HFFc6 (cell line): Measurements from ENCODE around the gene MUS81. TPM values are rescaled to one million over a fixed set of nuclear protein-coding genes. Genes with fewer than 3 reads are reported as not detected.

ENCODE experiments used
- DNase-seq: peaks from one replicate; pipeline ENCODE4 v3.0.0-alpha.2; 2018
- H3K27ac Mint-ChIP-seq: 2 replicates; pipeline ENCODE4 v1.8.0; 2020; ENCODE audit warnings: mild to moderate bottlenecking, mixed read lengths
- H3K27me3 Mint-ChIP-seq: 2 replicates; pipeline ENCODE4 v1.8.0; 2021; ENCODE audit warnings: mild to moderate bottlenecking, moderate library complexity, mixed read lengths; ENCODE audit not compliant: insufficient read depth
- H3K36me3 Mint-ChIP-seq: 2 replicates; pipeline ENCODE4 v1.8.0; 2021; ENCODE audit warnings: low read depth, mixed read lengths
- H3K4me1 Mint-ChIP-seq: 2 replicates; pipeline ENCODE4 v1.8.0; 2020; ENCODE audit warnings: low read depth, mixed read lengths
- H3K4me3 Mint-ChIP-seq: 2 replicates; pipeline ENCODE4 v1.8.0; 2020; ENCODE audit warnings: mild to moderate bottlenecking, moderate library complexity, mixed read lengths
- H3K9me3 Mint-ChIP-seq: 2 replicates; pipeline ENCODE4 v1.8.0; 2020; ENCODE audit warnings: mild to moderate bottlenecking, mixed read lengths
- CTCF ChIP-seq: fragments of 200-600 bp; sonication (generic); IDR thresholded peaks from 2 replicates; pipeline ENCODE4 v1.5.0; 2021; ENCODE audit warnings: antibody characterized with exemption, mild to moderate bottlenecking
- total RNA-seq, 6 experiments: library from RNA; stranded (reverse); fragmentation: NEBNext Ultra II Directional; extraction: Animal tissue kit (Norgen Biotek cat#: 25700); gene quantifications; 2 replicates in 1 of 6; 3 replicates in 5 of 6; pipeline ENCODE4 v1.2.3, GENCODE V29; 2021

MUS81 gene
- total RNA-seq, 6 experiments from 2014 or later = 38.4 to 47.9 (median 43.1) TPM

DNA sequence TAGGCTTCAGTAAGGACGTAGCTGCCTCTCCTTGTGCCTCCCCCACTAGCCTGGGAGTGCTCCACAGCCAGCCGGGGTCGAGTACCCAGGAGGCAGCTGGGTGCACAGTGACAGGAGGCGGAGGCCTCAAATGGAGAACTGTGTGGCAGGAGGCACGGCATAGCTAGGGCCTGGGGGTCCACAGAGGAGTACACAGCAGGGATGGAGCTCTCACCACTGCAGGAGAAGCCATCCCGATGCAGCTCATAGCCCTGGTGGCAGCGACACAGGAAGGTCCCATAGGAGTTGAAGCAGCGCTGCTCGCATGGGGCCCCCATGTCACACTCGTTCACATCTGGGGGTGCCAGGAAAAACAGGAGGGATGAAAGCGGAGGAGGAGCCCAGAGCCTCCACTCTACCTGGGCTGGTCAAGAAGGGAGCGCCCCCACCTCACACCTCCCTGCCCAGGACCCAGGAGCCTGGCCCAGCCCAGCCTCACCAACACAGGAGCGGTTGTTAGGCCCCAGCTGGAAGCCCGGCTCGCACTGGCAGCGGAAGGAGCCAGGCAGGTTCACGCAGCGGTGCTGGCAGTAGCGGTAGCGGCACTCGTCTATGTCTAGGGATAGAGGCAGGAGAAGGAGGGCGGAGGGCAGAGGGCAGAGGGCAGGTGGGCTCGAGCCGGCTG, 9.5 kb downstream of the MUS81 start:
- TF ChIP-seq CTCF = no peak
- Mint-ChIP-seq H3K9me3 (no peaks in the 10 kb centered on the region), H3K4me3 (peak overlapping the region; percentile 39; the same call in 1 of the 2 replicates), H3K27me3 (peaks cover 28% of the 10 kb centered on the region), H3K27ac (peak overlapping the region; percentile 67), H3K4me1 (peaks cover 45% of the 10 kb centered on the region), H3K36me3 (peaks cover 38% of the 10 kb centered on the region)
- no peak for DNase-seq

DNA sequence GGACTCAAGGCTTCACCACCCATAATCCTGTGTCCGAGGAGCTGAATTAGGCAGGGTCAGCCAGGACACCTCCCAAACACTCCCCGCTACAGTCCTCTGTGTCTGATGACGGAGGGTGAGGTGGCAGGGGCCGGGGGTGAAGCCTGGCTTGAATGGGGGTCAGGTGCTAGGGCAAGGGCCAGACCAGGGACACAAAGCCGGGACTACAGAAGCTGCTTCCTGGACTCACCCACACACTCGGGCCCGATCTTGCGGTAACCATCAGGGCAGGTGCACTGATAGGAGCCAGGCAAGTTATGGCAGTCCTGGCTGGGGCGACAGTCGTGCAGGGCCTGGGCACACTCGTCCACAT, 10.1 kb downstream of the MUS81 start:
- no peak for DNase-seq
- peak overlapping the region; percentile 94 for H3K27ac Mint-ChIP-seq

DNA sequence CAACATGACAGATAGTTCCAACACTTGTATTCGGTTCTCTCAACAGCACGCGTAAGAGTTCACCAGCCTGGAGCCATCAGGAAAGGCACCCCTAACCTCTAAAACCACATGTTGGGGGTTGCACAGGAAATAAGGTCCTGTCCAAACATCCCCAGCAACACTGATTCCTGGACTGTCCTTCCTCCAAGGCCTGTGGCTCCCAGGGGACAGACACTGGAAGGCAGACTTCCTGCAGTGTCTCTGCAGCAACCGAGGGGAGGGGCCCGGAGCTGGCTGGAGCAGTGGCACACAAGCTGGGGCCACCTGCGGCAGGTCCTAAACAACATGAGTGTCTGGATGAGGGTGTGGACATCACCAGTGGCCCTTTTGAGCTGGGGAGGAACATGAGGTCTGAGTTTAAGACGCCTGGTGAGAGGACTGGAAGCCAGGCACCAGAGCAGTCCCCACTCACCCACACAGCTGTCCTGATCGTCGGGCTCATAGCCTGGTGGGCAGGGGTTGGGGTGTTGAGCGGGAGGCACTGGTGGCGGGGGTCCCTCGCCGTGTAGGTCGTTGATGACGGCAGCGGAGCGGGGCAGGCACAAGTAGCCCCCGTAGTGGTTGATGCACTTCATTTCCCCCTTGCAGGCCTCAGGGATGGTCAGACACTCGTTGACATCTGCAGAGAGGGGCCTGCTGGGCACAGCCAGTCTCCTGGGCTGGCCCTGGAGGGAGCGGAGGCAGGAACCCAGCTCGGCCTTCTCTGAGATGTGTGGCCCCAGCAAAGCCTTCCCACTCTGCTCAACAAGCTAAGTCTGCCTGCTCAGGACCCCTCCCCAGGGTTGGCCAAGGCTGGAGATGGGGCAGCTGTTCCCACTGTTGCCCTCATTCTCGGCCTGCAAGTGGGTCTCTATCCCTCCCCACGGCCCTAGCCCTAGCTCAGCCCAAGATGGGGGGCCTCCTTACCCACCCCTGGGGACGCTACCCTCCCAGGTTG, 10.8 kb downstream of the MUS81 start:
- H3K36me3 Mint-ChIP-seq = peaks cover 38% of the 10 kb centered on the region
- DNase-seq = no peak
- peak overlapping the region; percentile 95 for H3K4me3 Mint-ChIP-seq
- H3K4me1 Mint-ChIP-seq = peaks cover 45% of the 10 kb centered on the region
- no peaks in the 10 kb centered on the region for H3K9me3 Mint-ChIP-seq
- TF ChIP-seq CTCF = no peak
- H3K27me3 Mint-ChIP-seq = peaks cover 22% of the 10 kb centered on the region
- H3K27ac Mint-ChIP-seq = peak overlapping the region; percentile 94

More for the DNA sequence above, 10.1 kb downstream of the MUS81 start:
- Mint-ChIP-seq H3K9me3 (no peaks in the 10 kb centered on the region), H3K4me3 (peak overlapping the region; percentile 95), H3K27me3 (peaks cover 23% of the 10 kb centered on the region), H3K36me3 (peaks cover 38% of the 10 kb centered on the region), H3K4me1 (peaks cover 45% of the 10 kb centered on the region)
- no peak for TF ChIP-seq CTCF

GRCh38 chr11:65871811-65872548, 11.7 kb downstream of the MUS81 start:
- peak overlapping the region; percentile 95 for H3K4me3 Mint-ChIP-seq
- DNase-seq = peak; percentile 26
- TF ChIP-seq CTCF = peak; percentile 40
- peaks cover 33% of the 10 kb centered on the region for H3K36me3 Mint-ChIP-seq
- peak overlapping the region; percentile 94 for H3K27ac Mint-ChIP-seq
- H3K9me3 Mint-ChIP-seq = no peaks in the 10 kb centered on the region
- H3K4me1 Mint-ChIP-seq = peaks cover 45% of the 10 kb centered on the region
- H3K27me3 Mint-ChIP-seq = peaks cover 20% of the 10 kb centered on the region

DNA sequence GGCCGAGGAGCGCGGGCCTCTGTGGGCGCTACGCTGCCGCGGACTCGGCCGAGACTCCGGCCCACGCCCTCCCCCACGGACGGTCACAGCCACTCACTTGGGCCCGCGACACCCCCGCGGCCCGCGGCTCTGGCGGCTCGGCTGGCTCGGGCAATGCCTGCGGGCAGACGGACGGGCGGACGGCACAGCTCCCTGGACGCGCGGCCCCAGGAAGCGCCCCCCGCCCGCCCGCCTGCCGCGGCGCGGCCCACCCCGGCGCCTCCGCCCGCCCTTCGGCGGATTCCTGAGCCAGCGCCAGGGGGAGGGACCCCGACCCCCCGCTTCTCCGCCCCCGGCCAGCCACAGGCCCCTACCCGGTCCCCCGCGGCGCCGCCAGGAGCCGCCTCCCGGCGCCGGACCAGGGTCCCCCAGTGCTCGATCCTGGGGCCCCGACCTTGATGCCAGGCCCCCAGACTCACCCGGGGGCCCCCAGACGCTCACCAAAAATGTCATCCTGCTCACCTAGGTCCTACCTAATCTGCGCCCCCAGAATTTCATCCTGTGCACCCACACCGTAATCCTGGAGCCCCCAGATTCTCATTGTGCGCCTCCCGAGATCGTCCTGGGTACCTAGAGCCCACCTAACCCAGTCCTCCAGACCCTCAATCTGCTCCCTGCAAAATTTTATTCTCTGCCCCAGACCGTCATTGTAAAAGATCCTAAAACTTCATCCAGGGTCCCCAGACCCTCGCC, 12.5 kb downstream of the MUS81 start, which contains the start of gene EFEMP2:
Gene EFEMP2, minus strand, starts transcription at position 215 of the 732 bp plus-strand sequence. CDS start 446 bp downstream, outside the sequence.
- Mint-ChIP-seq H3K27me3 (peaks cover 13% of the 10 kb centered on the region; the same call in 1 of the 2 replicates), H3K4me1 (peaks cover 38% of the 10 kb centered on the region), H3K27ac (peak within 1 kb of the TSS; percentile 94), H3K36me3 (peaks cover 26% of the 10 kb centered on the region), H3K9me3 (no peaks in the 10 kb centered on the region), H3K4me3 (peak within 1 kb of the TSS; percentile 95)
- no peak for TF ChIP-seq CTCF
- DNase-seq = no peak
